ENCODE data around the gene PEX10. TPM values are rescaled to one million over a fixed set of nuclear protein-coding genes. Genes with fewer than 3 reads are reported as not detected.

PEX10 gene
- total RNA-seq, 1 donor, result 28.9 TPM

GRCh38 chr1:2397007-2397679 lies 15.2 kb downstream of the PEX10 start:
- no peak overlapping the region for H3K4me3 ChIP-seq (ENCODE audit: low read depth, low read length)
- no peak for DNase-seq (ENCODE audit: low read depth)
- TF ChIP-seq CTCF (IDR thresholded peaks at IDR 0.05; ENCODE audit: insufficient read depth, low read depth, low read length), result no peak

GRCh38 chr1:2396476-2396875 lies 15.9 kb downstream of the PEX10 start:
- H3K4me3 ChIP-seq (ENCODE audit: low read depth, low read length), result no peak overlapping the region
- no peak for DNase-seq (ENCODE audit: low read depth)
- TF ChIP-seq CTCF (IDR thresholded peaks at IDR 0.05; ENCODE audit: insufficient read depth, low read depth, low read length), result no peak

- no peak overlapping the region for H3K4me3 ChIP-seq (ENCODE audit: low read depth, low read length)
- TF ChIP-seq CTCF (IDR thresholded peaks at IDR 0.05; ENCODE audit: insufficient read depth, low read depth, low read length), result no peak
- no peak for DNase-seq (ENCODE audit: low read depth)
Observed at GRCh38 chr1:2396059-2396458, 16.3 kb downstream of the PEX10 start.

GRCh38 chr1:2395245-2395644 lies 17.1 kb downstream of the PEX10 start:
- H3K4me3 ChIP-seq (ENCODE audit: low read depth, low read length), result no peak overlapping the region
- no peak for DNase-seq (ENCODE audit: low read depth)
- TF ChIP-seq CTCF (IDR thresholded peaks at IDR 0.05; ENCODE audit: insufficient read depth, low read depth, low read length), result no peak

GRCh38 chr1:2394761-2395160 lies 17.6 kb downstream of the PEX10 start:
- no peak for DNase-seq (ENCODE audit: low read depth)
- TF ChIP-seq CTCF (IDR thresholded peaks at IDR 0.05; ENCODE audit: insufficient read depth, low read depth, low read length), result no peak
- no peak overlapping the region for H3K4me3 ChIP-seq (ENCODE audit: low read depth, low read length)

- no peak for TF ChIP-seq CTCF (IDR thresholded peaks at IDR 0.05; ENCODE audit: insufficient read depth, low read depth, low read length)
- DNase-seq (ENCODE audit: low read depth), result no peak
- H3K4me3 ChIP-seq (ENCODE audit: low read depth, low read length), result no peak overlapping the region
Observed at GRCh38 chr1:2394220-2394619, 18.1 kb downstream of the PEX10 start.

- no peak for TF ChIP-seq CTCF (IDR thresholded peaks at IDR 0.05; ENCODE audit: insufficient read depth, low read depth, low read length)
- DNase-seq (ENCODE audit: low read depth), result no peak
- H3K4me3 ChIP-seq (ENCODE audit: low read depth, low read length), result no peak overlapping the region
Observed at GRCh38 chr1:2393471-2393877, 18.9 kb downstream of the PEX10 start.
